ENCODE measurements around the gene COLQ.
"Not testable (repeated sequence)": the region's sequence is repeated elsewhere in the genome, so short reads cannot be mapped to it uniquely, and the experiment has no call there.

COLQ gene

GRCh38 chr3:15493436-15493835 lies 28.1 kb downstream of the COLQ start:
- DNase-seq: no peak

- DNase-seq: no peak
Observed at GRCh38 chr3:15492847-15493360, 28.6 kb downstream of the COLQ start.

GRCh38 chr3:15491143-15491542 lies 30.4 kb downstream of the COLQ start:
- no peak for DNase-seq

- DNase-seq: no peak
Observed at GRCh38 chr3:15490158-15490557, 31.3 kb downstream of the COLQ start.

- DNase-seq: no peak
Observed at GRCh38 chr3:15488002-15488401, 33.5 kb downstream of the COLQ start.

GRCh38 chr3:15486979-15487378 lies 34.5 kb downstream of the COLQ start:
- no peak for DNase-seq

GRCh38 chr3:15486020-15486419 lies 35.5 kb downstream of the COLQ start:
- DNase-seq: no peak

GRCh38 chr3:15484551-15484950 lies 37.0 kb downstream of the COLQ start:
- DNase-seq: not testable (repeated sequence)

- no peak for DNase-seq
Observed at GRCh38 chr3:15479400-15480224, 41.9 kb downstream of the COLQ start.

- DNase-seq: no peak
Observed at GRCh38 chr3:15478640-15478979, 42.9 kb downstream of the COLQ start.

- no peak for DNase-seq
Observed at GRCh38 chr3:15477951-15478639, 43.4 kb downstream of the COLQ start.

- no peak for DNase-seq
Observed at GRCh38 chr3:15476378-15476777, 45.1 kb downstream of the COLQ start.

- DNase-seq: no peak
Observed at GRCh38 chr3:15475161-15475560, 46.3 kb downstream of the COLQ start.

- DNase-seq: no peak
Observed at GRCh38 chr3:15471861-15472260, 49.6 kb downstream of the COLQ start.

- no peak for DNase-seq
Observed at GRCh38 chr3:15470849-15471248, 50.7 kb downstream of the COLQ start.

- no peak for DNase-seq
Observed at GRCh38 chr3:15470261-15470660, 51.2 kb downstream of the COLQ start.

GRCh38 chr3:15467227-15468181 lies 54.0 kb downstream of the COLQ start:
- no peak for DNase-seq

- DNase-seq: no peak
Observed at GRCh38 chr3:15465876-15466585, 55.5 kb downstream of the COLQ start.

- no peak for DNase-seq
Observed at GRCh38 chr3:15462451-15462850, 59.1 kb downstream of the COLQ start.

GRCh38 chr3:15460891-15461531 lies 60.5 kb downstream of the COLQ start:
- no peak for DNase-seq

Measured in amygdala (tissue), 56 donors.